ENCODE data around the gene ZNF534. TPM values are rescaled to one million over a fixed set of nuclear protein-coding genes. Genes with fewer than 3 reads are reported as not detected.
A peak's percentile ranks its signal among the peaks of the same experiment; 100 is the strongest.

The ZNF534 gene
- total RNA-seq (under 1 TPM; 0.50 to 0.59 (median 0.55) TPM), polyA plus RNA-seq (0.34 TPM)
- long read RNA-seq, donor 1 = 0 reads
- long read RNA-seq, donor 2 = 0 reads
- long read RNA-seq, donor 3 = 0 reads
- long read RNA-seq, donor 4 = 0 reads

DNA sequence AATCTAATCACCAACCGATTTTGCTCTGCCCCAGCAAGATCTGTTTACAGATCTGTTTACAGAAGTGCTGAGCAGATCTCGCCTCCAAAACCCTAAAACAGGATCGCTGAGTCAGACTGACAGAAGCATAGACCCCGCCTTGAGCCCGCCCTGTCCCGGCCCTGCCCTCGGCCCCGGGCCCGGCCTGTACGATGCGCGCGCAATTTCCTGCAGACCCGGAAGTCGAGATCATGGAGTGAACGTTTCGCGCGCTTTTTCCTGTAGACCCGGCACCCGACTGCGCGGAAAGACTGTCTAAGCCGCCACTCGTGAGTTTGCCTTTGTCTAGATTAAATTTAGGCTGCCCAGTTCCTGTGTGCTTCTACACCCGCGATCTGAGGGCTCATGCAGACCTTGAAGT lies at the start of gene ZNF534:
TSS of gene ZNF534 (plus strand) at position 212 of the 400 bp plus-strand sequence. CDS start 2,327 bp downstream, outside the sequence.
- intact Hi-C loops (cut with DNase I) = no loop called here

GRCh38 chr19:52391135-52391534 lies 37.8 kb upstream of the ZNF534 start:
- intact Hi-C loops (cut with DNase I) = no loop called here

More for the DNA sequence above, at the start of gene ZNF534:
- ATAC-seq = no peak
- Histone ChIP-seq H3K27ac (ENCODE audit: low read length) (no peak within 1 kb of the TSS), H3K9me3 (ENCODE audit: control insufficient read depth, low read length) (no peaks in the 10 kb centered on the region), H3K4me3 (ENCODE audit: low read length) (no peak within 1 kb of the TSS), H3K4me1 (ENCODE audit: control insufficient read depth, insufficient read depth, low read length) (no peaks in the 10 kb centered on the region), H3K27me3 (ENCODE audit: control insufficient read depth, insufficient read depth) (no peaks in the 10 kb centered on the region)
- DNase-seq = no peak
- WGBS = 53% methylated on average over 27 of the region's 27 CpGs

GRCh38 chr19:52397310-52398080 lies 31.5 kb upstream of the ZNF534 start, which contains the start of gene ZNF528:
ZNF528 (plus strand) TSS chr19:52397849; CDS start chr19:52402014, 4,165 bp downstream.
- DNase-seq = peak; percentile 97 to 99 (median 99)
- no peaks in the 10 kb centered on the region for H3K27me3 ChIP-seq (ENCODE audit: control insufficient read depth, insufficient read depth)
- peak within 1 kb of the TSS; percentile 84 for H3K4me3 ChIP-seq (ENCODE audit: low read length)
- intact Hi-C loops (cut with DNase I) = no loop called here
- peak; percentile 100 for ATAC-seq
- no peaks in the 10 kb centered on the region for H3K9me3 ChIP-seq (ENCODE audit: control insufficient read depth, low read length)
- no peaks in the 10 kb centered on the region for H3K4me1 ChIP-seq (ENCODE audit: control insufficient read depth, insufficient read depth, low read length)
- peak within 1 kb of the TSS; percentile 54 for H3K27ac ChIP-seq (ENCODE audit: low read length)
- under 1% methylated on average over 36 of the region's 36 CpGs for WGBS

More at GRCh38 chr19:52391135-52391534, 37.8 kb upstream of the ZNF534 start:
- no peak overlapping the region for H3K4me3 ChIP-seq (ENCODE audit: low read length)
- 61% methylated on average over 1 of the region's 1 CpG for WGBS
- ATAC-seq (no peak), DNase-seq (no peak)
- no peaks in the 10 kb centered on the region for H3K27me3 ChIP-seq (ENCODE audit: control insufficient read depth, insufficient read depth)
- H3K4me1 ChIP-seq (ENCODE audit: control insufficient read depth, insufficient read depth, low read length) = no peaks in the 10 kb centered on the region
- peaks cover 4% of the 10 kb centered on the region for H3K9me3 ChIP-seq (ENCODE audit: control insufficient read depth, low read length)
- no peak overlapping the region for H3K27ac ChIP-seq (ENCODE audit: low read length)

DNA sequence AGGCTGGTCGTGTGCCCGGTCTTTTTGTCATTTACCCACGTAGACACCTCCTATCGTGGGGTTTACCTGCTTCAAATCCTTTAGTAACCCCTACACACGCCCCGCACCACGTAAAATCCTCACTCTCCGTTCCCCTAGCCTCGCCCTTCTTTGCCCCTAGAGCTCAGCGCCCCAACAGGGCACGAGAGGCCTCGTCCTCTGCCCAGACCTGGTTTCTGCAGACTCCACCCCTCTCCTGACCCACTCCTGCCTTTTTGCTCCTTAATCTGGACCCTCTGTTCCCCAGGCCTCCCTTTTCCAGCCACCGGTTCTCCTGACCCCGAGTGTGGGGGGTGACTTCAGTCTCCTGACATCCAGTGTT lies 30.9 kb upstream of the ZNF534 start:
- intact Hi-C loops (cut with DNase I) = no loop called here
- ATAC-seq (peak; percentile 24 to 52), DNase-seq (peak in 1 of 3 donors; percentile 34)
- WGBS = 5% methylated on average over 14 of the region's 14 CpGs
- Histone ChIP-seq H3K27ac (ENCODE audit: low read length) (peak overlapping the region; percentile 54), H3K27me3 (ENCODE audit: control insufficient read depth, insufficient read depth) (no peaks in the 10 kb centered on the region), H3K4me3 (ENCODE audit: low read length) (peak overlapping the region; percentile 84), H3K4me1 (ENCODE audit: control insufficient read depth, insufficient read depth, low read length) (no peaks in the 10 kb centered on the region), H3K9me3 (ENCODE audit: control insufficient read depth, low read length) (no peaks in the 10 kb centered on the region)

DNA sequence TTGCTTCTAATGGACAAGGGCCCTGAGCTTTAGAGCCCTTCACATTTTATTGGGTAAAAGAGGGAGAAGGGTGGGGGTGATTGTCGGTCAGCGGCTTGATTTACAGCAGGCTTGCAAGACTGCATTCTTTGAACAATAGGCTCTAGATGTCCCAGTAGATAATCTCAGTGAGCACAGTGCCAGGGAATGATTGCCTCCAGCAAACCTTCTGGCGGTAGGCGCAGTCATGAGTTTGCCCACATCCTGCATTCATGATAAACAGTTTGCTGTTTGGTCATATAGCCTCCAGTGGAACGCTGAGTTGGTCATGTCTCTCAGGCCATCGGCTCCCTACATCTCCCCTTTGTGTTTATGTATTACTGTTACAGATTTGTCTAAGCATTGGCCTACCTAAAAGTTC lies 18.7 kb upstream of the ZNF534 start:
- ATAC-seq (no peak), DNase-seq (no peak)
- Histone ChIP-seq H3K4me3 (ENCODE audit: low read length) (no peak overlapping the region), H3K27ac (ENCODE audit: low read length) (no peak overlapping the region), H3K27me3 (ENCODE audit: control insufficient read depth, insufficient read depth) (no peaks in the 10 kb centered on the region), H3K4me1 (ENCODE audit: control insufficient read depth, insufficient read depth, low read length) (no peaks in the 10 kb centered on the region), H3K9me3 (ENCODE audit: control insufficient read depth, low read length) (peaks cover 23% of the 10 kb centered on the region)
- 99% methylated on average over 6 of the region's 6 CpGs for WGBS
- intact Hi-C loops (cut with DNase I) = no loop called here

DNA sequence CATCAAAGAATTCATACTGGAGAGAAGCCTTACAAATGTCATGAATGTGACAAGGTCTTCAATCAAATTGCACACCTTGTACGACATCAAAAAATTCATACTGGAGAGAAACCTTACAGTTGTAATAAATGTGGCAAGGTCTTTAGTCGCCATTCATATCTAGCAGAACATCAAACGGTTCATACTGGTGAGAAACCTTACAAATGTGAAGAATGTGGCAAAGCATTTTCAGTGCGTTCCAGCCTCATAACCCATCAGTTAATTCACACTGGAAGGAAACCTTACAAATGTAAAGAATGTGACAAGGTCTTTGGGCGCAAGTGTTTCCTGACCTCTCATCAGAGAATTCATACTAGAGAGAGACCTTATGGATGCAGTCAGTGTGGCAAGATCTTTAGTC lies 13.2 kb upstream of the ZNF534 start:
- Histone ChIP-seq H3K9me3 (ENCODE audit: control insufficient read depth, low read length) (peaks cover 20% of the 10 kb centered on the region), H3K4me3 (ENCODE audit: low read length) (no peak overlapping the region), H3K27ac (ENCODE audit: low read length) (no peak overlapping the region), H3K27me3 (ENCODE audit: control insufficient read depth, insufficient read depth) (no peaks in the 10 kb centered on the region), H3K4me1 (ENCODE audit: control insufficient read depth, insufficient read depth, low read length) (no peaks in the 10 kb centered on the region)
- intact Hi-C loops (cut with DNase I) = no loop called here
- WGBS = 97% methylated on average over 5 of the region's 5 CpGs
- ATAC-seq (no peak), DNase-seq (no peak)

DNA sequence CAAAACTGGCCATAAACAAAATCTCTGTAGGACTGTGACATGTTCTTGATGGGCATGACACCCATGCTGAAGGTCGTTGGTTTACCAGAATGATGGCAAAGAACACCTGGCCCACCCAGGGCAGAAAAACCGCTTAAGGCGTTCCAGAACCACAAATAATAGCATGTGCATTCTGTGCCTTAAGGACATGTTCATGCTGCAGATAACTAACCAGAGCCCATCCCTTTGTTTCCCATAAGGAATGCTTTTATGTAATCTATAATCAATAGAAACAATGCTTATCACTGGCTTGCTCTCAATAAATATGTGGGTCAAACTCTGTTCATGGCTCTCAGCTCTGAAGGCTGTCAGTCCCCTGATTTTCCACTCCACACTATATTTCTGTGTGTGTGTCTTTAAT lies 13.2 kb downstream of the ZNF534 start:
- H3K9me3 ChIP-seq (ENCODE audit: control insufficient read depth, low read length) = peaks cover 4% of the 10 kb centered on the region
- no peak for ATAC-seq
- 71% methylated on average over 3 of the region's 3 CpGs for whole genome bisulfite sequencing

GRCh38 chr19:52444506-52444905 lies 15.6 kb downstream of the ZNF534 start:
- WGBS = 44% methylated on average over 2 of the region's 2 CpGs
- H3K4me1 ChIP-seq (ENCODE audit: control insufficient read depth, insufficient read depth, low read length) = no peaks in the 10 kb centered on the region
- H3K27me3 ChIP-seq (ENCODE audit: control insufficient read depth, insufficient read depth) = no peaks in the 10 kb centered on the region
- H3K4me3 ChIP-seq (ENCODE audit: low read length) = no peak overlapping the region
- ATAC-seq = no peak
- no peak overlapping the region for H3K27ac ChIP-seq (ENCODE audit: low read length)
- peaks cover 4% of the 10 kb centered on the region for H3K9me3 ChIP-seq (ENCODE audit: control insufficient read depth, low read length)
- DNase-seq = no peak
- intact Hi-C loops (cut with DNase I) = no loop called here

More for the DNA sequence above, 13.2 kb downstream of the ZNF534 start:
- H3K4me3 ChIP-seq (ENCODE audit: low read length) = no peak overlapping the region
- H3K27me3 ChIP-seq (ENCODE audit: control insufficient read depth, insufficient read depth) = no peaks in the 10 kb centered on the region
- H3K27ac ChIP-seq (ENCODE audit: low read length) = no peak overlapping the region
- no peak for DNase-seq
- H3K4me1 ChIP-seq (ENCODE audit: control insufficient read depth, insufficient read depth, low read length) = no peaks in the 10 kb centered on the region
- intact Hi-C loops (cut with DNase I) = no loop called here

- intact Hi-C loops (cut with DNase I) = no loop called here
- Histone ChIP-seq H3K27me3 (ENCODE audit: control insufficient read depth, insufficient read depth) (no peaks in the 10 kb centered on the region), H3K27ac (ENCODE audit: low read length) (no peak overlapping the region), H3K4me3 (ENCODE audit: low read length) (no peak overlapping the region), H3K9me3 (ENCODE audit: control insufficient read depth, low read length) (peaks cover 12% of the 10 kb centered on the region), H3K4me1 (ENCODE audit: control insufficient read depth, insufficient read depth, low read length) (no peaks in the 10 kb centered on the region)
- ATAC-seq (no peak), DNase-seq (no peak)
- WGBS = 34% methylated on average over 41 of the region's 41 CpGs
Measured at GRCh38 chr19:52451241-52451640, 22.3 kb downstream of the ZNF534 start.

GRCh38 chr19:52453324-52454094 lies 24.6 kb downstream of the ZNF534 start, which contains the start of gene ZNF578:
ZNF578 (plus strand) TSS chr19:52453553; CDS start chr19:52501846, 48,293 bp downstream.
- DNase-seq (peak; percentile 87 to 93 (median 93)), ATAC-seq (peak; percentile 94 to 98)
- Histone ChIP-seq H3K9me3 (ENCODE audit: control insufficient read depth, low read length) (peaks cover 18% of the 10 kb centered on the region), H3K4me1 (ENCODE audit: control insufficient read depth, insufficient read depth, low read length) (no peaks in the 10 kb centered on the region), H3K27me3 (ENCODE audit: control insufficient read depth, insufficient read depth) (no peaks in the 10 kb centered on the region), H3K27ac (ENCODE audit: low read length) (no peak within 1 kb of the TSS), H3K4me3 (ENCODE audit: low read length) (peak within 1 kb of the TSS; percentile 90)
- intact Hi-C loops (cut with DNase I) = no loop called here
- WGBS = 2% methylated on average over 48 of the region's 48 CpGs
